SJSA1 (cell line): ENCODE results near the gene MESP2. TPM values are rescaled to one million over a fixed set of nuclear protein-coding genes. Genes with fewer than 3 reads are reported as not detected.

Experiments
- DNase-seq, 2 experiments: peaks; one replicate each; pipeline ENCODE4 v3.0.0-alpha.2; 2015 to 2020; ENCODE audit warnings: low spot score in 2 of 2, low read depth in 1 of 2
- H3K27ac ChIP-seq: fragments of 250-450 bp; sonication (Bioruptor Pico); 2 replicates; pipeline ENCODE4 v1.5.1; 2020; ENCODE audit warnings: mild to moderate bottlenecking, moderate library complexity
- H3K27me3 ChIP-seq: fragments of 250-450 bp; sonication (Bioruptor Pico); replicated peaks from 2 replicates; pipeline ENCODE4 v1.5.1; 2020; ENCODE audit warnings: mild to moderate bottlenecking, moderate library complexity
- H3K36me3 ChIP-seq: fragments of 250-450 bp; sonication (Bioruptor Pico); 2 replicates; pipeline ENCODE4 v1.5.1; 2020; ENCODE audit warnings: mild to moderate bottlenecking
- H3K4me1 ChIP-seq: fragments of 250-450 bp; sonication (Bioruptor Pico); replicated peaks from 2 replicates; pipeline ENCODE4 v1.6.1; 2021; ENCODE audit warnings: mild to moderate bottlenecking
- H3K4me3 ChIP-seq: fragments of 250-450 bp; sonication (Bioruptor Pico); 2 replicates; pipeline ENCODE4 v1.5.1; 2020; ENCODE audit warnings: mild to moderate bottlenecking
- H3K9me3 ChIP-seq: fragments of 250-450 bp; sonication (Bioruptor Pico); replicated peaks from 2 replicates; pipeline ENCODE4 v1.5.1; 2020; ENCODE audit warnings: mild to moderate bottlenecking
- total RNA-seq: library from RNA; depleted of rRNA; stranded (reverse); fragments of >200 nt; shearing (Covaris generic); gene quantifications from 2 replicates; pipeline ENCODE4 v1.2.3, GENCODE V29; 2014

MESP2 gene
- total RNA-seq, 1 experiment from 2014 or later: not detected

GRCh38 chr15:89805241-89806209 is 29.4 kb downstream of the MESP2 start:
- H3K9me3 ChIP-seq: no peaks in the 10 kb centered on the region
- H3K27me3 ChIP-seq: no peaks in the 10 kb centered on the region
- no peak overlapping the region for H3K27ac ChIP-seq
- H3K4me3 ChIP-seq: no peak overlapping the region
- no peaks in the 10 kb centered on the region for H3K36me3 ChIP-seq
- peaks cover 10% of the 10 kb centered on the region for H3K4me1 ChIP-seq
- DNase-seq: peak in 1 of 2 experiments; percentile 37

DNA sequence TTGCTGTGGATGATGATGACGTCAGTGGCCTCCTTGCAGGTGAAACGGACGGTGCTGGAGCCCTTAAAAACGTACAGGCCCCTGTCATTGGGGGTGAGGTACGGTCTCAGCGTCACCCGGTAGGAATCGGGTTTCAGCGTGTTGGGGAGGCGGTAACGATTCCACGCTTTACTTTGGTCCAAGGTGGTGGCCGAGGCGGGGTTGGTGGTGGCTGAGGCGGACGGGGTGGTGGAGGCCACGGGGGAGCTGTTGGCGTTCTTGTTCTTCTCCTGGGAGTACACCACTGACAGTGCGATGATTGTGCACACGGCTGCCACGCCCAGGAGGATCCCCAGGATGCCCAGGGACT is 30.1 kb downstream of the MESP2 start:
- Histone ChIP-seq H3K27me3 (no peaks in the 10 kb centered on the region), H3K9me3 (no peaks in the 10 kb centered on the region), H3K4me1 (peaks cover 10% of the 10 kb centered on the region), H3K36me3 (no peaks in the 10 kb centered on the region), H3K4me3 (no peak overlapping the region), H3K27ac (no peak overlapping the region)
- DNase-seq: peak in 1 of 2 experiments; percentile 39

GRCh38 chr15:89806559-89807550 is 30.7 kb downstream of the MESP2 start:
- Histone ChIP-seq H3K27me3 (no peaks in the 10 kb centered on the region), H3K36me3 (no peaks in the 10 kb centered on the region), H3K9me3 (no peaks in the 10 kb centered on the region), H3K4me3 (no peak overlapping the region), H3K27ac (no peak overlapping the region), H3K4me1 (peaks cover 10% of the 10 kb centered on the region)
- DNase-seq: peak in 1 of 2 experiments; percentile 41

DNA sequence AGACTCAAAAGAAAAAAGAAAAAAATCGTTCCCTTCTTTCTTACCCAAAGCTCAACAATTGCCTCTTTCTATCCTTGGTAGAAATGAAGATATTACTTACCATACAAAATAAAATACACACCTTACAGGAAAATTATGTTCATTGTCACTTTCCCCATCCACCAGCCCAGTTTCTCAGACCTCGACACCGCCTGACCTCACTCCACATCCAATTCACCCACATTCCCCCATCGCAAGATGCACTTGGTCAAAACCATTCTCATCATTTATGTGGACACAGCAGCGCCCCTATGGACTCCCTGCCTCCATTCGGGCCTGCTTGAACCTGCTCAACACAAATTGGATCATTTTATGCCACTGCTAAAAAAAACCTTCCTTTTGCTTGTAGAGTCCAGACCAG is 31.6 kb downstream of the MESP2 start:
- Histone ChIP-seq H3K9me3 (no peaks in the 10 kb centered on the region), H3K4me1 (peaks cover 10% of the 10 kb centered on the region), H3K4me3 (no peak overlapping the region), H3K36me3 (no peaks in the 10 kb centered on the region), H3K27ac (no peak overlapping the region), H3K27me3 (no peaks in the 10 kb centered on the region)
- no peak for DNase-seq

- Histone ChIP-seq H3K27me3 (no peaks in the 10 kb centered on the region), H3K27ac (no peak overlapping the region), H3K36me3 (no peaks in the 10 kb centered on the region), H3K4me1 (peaks cover 13% of the 10 kb centered on the region), H3K4me3 (no peak overlapping the region), H3K9me3 (no peaks in the 10 kb centered on the region)
- peak in 1 of 2 experiments; percentile 32 for DNase-seq
These were observed 32.2 kb downstream of the MESP2 start for GRCh38 chr15:89808160-89808870.

- Histone ChIP-seq H3K4me1 (peaks cover 20% of the 10 kb centered on the region), H3K4me3 (no peak overlapping the region), H3K27me3 (no peaks in the 10 kb centered on the region), H3K36me3 (no peaks in the 10 kb centered on the region), H3K27ac (no peak overlapping the region), H3K9me3 (no peaks in the 10 kb centered on the region)
- DNase-seq: no peak
These were observed 33.1 kb downstream of the MESP2 start for GRCh38 chr15:89809093-89809786.

- H3K36me3 ChIP-seq: no peaks in the 10 kb centered on the region
- no peaks in the 10 kb centered on the region for H3K9me3 ChIP-seq
- DNase-seq: no peak
- H3K27ac ChIP-seq: no peak overlapping the region
- no peaks in the 10 kb centered on the region for H3K27me3 ChIP-seq
- peaks cover 23% of the 10 kb centered on the region for H3K4me1 ChIP-seq
- no peak overlapping the region for H3K4me3 ChIP-seq
These were observed 33.6 kb downstream of the MESP2 start for GRCh38 chr15:89809787-89810148.

DNA sequence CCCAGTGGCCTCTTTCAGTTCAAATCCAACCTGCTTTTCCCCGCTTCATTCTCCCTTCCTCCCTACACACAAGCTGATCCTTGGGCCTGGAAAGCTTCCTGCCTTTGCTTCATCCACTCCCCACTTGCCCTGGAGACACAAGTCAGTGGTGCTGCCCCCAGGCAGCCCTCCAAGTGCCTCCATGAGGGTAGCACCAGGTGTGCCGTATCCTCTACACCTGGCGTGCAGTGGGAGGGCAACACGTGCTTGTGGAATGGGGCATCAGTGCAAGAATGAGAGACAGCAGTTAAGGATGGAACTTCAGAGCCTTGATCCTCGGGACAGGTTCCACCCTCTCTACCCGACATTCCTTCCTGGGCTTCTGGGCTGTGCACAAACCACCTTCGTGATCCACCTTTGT is 34.7 kb downstream of the MESP2 start:
- Histone ChIP-seq H3K27me3 (no peaks in the 10 kb centered on the region), H3K4me1 (peaks cover 30% of the 10 kb centered on the region), H3K9me3 (no peaks in the 10 kb centered on the region), H3K36me3 (no peaks in the 10 kb centered on the region), H3K27ac (no peak overlapping the region), H3K4me3 (no peak overlapping the region)
- DNase-seq: no peak

GRCh38 chr15:89812011-89812846 is 36.1 kb downstream of the MESP2 start:
- H3K9me3 ChIP-seq: no peaks in the 10 kb centered on the region
- no peak overlapping the region for H3K27ac ChIP-seq
- no peaks in the 10 kb centered on the region for H3K36me3 ChIP-seq
- no peaks in the 10 kb centered on the region for H3K27me3 ChIP-seq
- H3K4me3 ChIP-seq: no peak overlapping the region
- DNase-seq: no peak
- peaks cover 30% of the 10 kb centered on the region for H3K4me1 ChIP-seq

DNA sequence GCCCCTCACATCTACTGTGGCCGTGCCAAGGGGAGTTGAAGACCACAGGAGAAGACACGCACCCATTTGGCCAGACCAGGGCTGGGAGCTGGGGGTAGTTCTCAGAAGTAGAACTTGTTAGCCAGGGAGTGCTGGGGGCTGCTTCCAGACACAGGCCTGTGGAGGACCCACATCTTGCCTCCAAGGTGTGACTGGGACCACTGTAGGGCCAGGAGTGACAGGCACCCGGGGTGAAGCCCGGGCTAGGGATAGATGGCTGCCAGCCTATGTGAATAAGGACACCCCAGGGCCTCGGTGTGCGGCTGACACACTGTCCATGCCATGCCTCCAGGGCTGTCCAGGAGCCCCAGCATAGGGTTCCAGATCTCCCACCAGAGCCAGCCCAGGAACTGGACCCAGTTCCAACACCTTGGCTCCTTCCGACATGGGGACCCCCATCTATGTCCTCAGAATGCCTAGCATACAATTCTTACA is 36.8 kb downstream of the MESP2 start:
- no peak for DNase-seq
- Histone ChIP-seq H3K9me3 (no peaks in the 10 kb centered on the region), H3K36me3 (no peaks in the 10 kb centered on the region), H3K27me3 (no peaks in the 10 kb centered on the region), H3K4me1 (peaks cover 30% of the 10 kb centered on the region), H3K27ac (no peak overlapping the region), H3K4me3 (no peak overlapping the region)

DNA sequence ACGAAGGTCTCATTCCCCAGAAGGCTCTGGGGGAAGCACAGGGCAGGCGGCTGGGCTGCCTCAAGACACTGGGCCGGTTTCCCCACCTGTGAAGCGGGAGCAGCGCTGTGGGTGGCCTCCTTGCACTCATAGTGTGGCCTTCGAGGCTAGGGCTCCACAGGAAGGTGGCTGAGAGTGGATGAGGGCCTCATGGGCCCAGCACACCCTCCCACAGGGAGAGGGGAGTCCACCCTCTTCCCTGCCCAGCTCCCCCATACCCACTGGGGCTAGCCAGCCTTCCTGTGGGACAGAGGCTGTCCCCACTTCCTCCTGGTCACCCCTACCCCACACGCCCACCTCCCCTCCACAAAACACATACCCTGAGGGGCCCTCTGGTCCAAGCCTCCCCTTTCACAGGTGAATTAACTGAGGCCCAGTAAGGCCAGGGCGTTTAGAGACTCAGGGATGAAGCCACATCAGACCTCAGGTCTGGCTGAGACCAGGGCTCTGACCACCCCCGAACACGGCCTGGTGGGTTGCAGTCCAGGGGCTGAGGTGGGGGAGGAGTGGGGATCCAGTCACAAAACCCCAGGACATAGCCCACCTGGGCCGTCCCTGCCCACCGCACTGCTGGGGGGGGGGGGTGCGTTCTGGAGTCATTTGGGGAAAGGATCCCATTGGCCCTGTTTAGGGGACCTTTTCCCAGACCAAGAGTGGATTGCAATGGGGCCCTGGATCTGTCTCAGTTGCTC is 37.4 kb downstream of the MESP2 start:
- Histone ChIP-seq H3K27me3 (no peaks in the 10 kb centered on the region), H3K4me1 (peaks cover 30% of the 10 kb centered on the region), H3K4me3 (no peak overlapping the region; the same call in 1 of the 2 replicates), H3K36me3 (no peaks in the 10 kb centered on the region), H3K27ac (no peak overlapping the region), H3K9me3 (no peaks in the 10 kb centered on the region)
- no peak for DNase-seq
